GM18502 (cell line): Measurements from ENCODE around the gene IL20RB.
"Not testable (repeated sequence)": the region's sequence is repeated elsewhere in the genome, so short reads cannot be mapped to it uniquely, and the experiment has no call there.

Source experiments
- ATAC-seq: cut with Tn5 transposase; IDR thresholded peaks from one replicate; pipeline ENCODE4 v1.9.1; 2021; ENCODE audit warnings: mild to moderate bottlenecking; ENCODE audit not compliant: unreplicated experiment, poor library complexity

The IL20RB gene

GRCh38 chr3:136942803-136943202 is 15.0 kb upstream of the IL20RB start:
- no peak for ATAC-seq

- no peak for ATAC-seq
Measured at GRCh38 chr3:136943436-136943835, 14.3 kb upstream of the IL20RB start.

- ATAC-seq: no peak
Measured at GRCh38 chr3:136946978-136947377, 10.8 kb upstream of the IL20RB start.

- no peak for ATAC-seq
Measured at GRCh38 chr3:136947477-136947876, 10.3 kb upstream of the IL20RB start.

GRCh38 chr3:136949146-136949545 is 8.6 kb upstream of the IL20RB start:
- no peak for ATAC-seq

GRCh38 chr3:136949708-136950107 is 8.1 kb upstream of the IL20RB start:
- no peak for ATAC-seq

GRCh38 chr3:136950623-136951022 is 7.2 kb upstream of the IL20RB start:
- ATAC-seq: no peak

- ATAC-seq: no peak
Measured at GRCh38 chr3:136952292-136952691, 5.5 kb upstream of the IL20RB start.

- ATAC-seq: no peak
Measured at GRCh38 chr3:136954251-136954650, 3.5 kb upstream of the IL20RB start.

- no peak for ATAC-seq
Measured at GRCh38 chr3:136954980-136955780, 2.6 kb upstream of the IL20RB start.

- no peak for ATAC-seq
Measured at GRCh38 chr3:136955813-136956212, 2.0 kb upstream of the IL20RB start.

GRCh38 chr3:136956971-136957370 is 812 bp upstream of the IL20RB start:
- ATAC-seq: no peak

- no peak for ATAC-seq
Measured at GRCh38 chr3:136958939-136959338, 1.2 kb downstream of the IL20RB start.

GRCh38 chr3:136959599-136959998 is 1.8 kb downstream of the IL20RB start:
- ATAC-seq: no peak

GRCh38 chr3:136960838-136961836 is 3.4 kb downstream of the IL20RB start:
- no peak for ATAC-seq

GRCh38 chr3:136962927-136963326 is 5.1 kb downstream of the IL20RB start:
- ATAC-seq: no peak

GRCh38 chr3:136969539-136969938 is 11.8 kb downstream of the IL20RB start:
- ATAC-seq: not testable (repeated sequence)

- no peak for ATAC-seq
Measured at GRCh38 chr3:136973352-136973751, 15.6 kb downstream of the IL20RB start.

GRCh38 chr3:136974670-136975069 is 16.9 kb downstream of the IL20RB start:
- no peak for ATAC-seq

- no peak for ATAC-seq
Measured at GRCh38 chr3:136979204-136979603, 21.4 kb downstream of the IL20RB start.

GRCh38 chr3:136979684-136980083 is 21.9 kb downstream of the IL20RB start:
- no peak for ATAC-seq
